CD4-positive, alpha-beta T cell treated with Interleukin-12 subunit alpha and Interleukin-12 subunit beta, for 1 hour (primary cell): Measurements from ENCODE around the gene CCDC88C.
"Not testable (repeated sequence)": the region's sequence is repeated elsewhere in the genome, so short reads cannot be mapped to it uniquely, and the experiment has no call there.

Experiments
- DNase-seq: peaks from one replicate; pipeline ENCODE4 v3.0.0-alpha.2; 2020

CCDC88C gene, protein sequence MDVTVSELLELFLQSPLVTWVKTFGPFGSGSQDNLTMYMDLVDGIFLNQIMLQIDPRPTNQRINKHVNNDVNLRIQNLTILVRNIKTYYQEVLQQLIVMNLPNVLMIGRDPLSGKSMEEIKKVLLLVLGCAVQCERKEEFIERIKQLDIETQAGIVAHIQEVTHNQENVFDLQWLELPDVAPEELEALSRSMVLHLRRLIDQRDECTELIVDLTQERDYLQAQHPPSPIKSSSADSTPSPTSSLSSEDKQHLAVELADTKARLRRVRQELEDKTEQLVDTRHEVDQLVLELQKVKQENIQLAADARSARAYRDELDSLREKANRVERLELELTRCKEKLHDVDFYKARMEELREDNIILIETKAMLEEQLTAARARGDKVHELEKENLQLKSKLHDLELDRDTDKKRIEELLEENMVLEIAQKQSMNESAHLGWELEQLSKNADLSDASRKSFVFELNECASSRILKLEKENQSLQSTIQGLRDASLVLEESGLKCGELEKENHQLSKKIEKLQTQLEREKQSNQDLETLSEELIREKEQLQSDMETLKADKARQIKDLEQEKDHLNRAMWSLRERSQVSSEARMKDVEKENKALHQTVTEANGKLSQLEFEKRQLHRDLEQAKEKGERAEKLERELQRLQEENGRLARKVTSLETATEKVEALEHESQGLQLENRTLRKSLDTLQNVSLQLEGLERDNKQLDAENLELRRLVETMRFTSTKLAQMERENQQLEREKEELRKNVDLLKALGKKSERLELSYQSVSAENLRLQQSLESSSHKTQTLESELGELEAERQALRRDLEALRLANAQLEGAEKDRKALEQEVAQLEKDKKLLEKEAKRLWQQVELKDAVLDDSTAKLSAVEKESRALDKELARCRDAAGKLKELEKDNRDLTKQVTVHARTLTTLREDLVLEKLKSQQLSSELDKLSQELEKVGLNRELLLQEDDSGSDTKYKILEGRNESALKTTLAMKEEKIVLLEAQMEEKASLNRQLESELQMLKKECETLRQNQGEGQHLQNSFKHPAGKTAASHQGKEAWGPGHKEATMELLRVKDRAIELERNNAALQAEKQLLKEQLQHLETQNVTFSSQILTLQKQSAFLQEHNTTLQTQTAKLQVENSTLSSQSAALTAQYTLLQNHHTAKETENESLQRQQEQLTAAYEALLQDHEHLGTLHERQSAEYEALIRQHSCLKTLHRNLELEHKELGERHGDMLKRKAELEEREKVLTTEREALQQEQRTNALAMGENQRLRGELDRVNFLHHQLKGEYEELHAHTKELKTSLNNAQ (N-terminal part only)

DNA sequence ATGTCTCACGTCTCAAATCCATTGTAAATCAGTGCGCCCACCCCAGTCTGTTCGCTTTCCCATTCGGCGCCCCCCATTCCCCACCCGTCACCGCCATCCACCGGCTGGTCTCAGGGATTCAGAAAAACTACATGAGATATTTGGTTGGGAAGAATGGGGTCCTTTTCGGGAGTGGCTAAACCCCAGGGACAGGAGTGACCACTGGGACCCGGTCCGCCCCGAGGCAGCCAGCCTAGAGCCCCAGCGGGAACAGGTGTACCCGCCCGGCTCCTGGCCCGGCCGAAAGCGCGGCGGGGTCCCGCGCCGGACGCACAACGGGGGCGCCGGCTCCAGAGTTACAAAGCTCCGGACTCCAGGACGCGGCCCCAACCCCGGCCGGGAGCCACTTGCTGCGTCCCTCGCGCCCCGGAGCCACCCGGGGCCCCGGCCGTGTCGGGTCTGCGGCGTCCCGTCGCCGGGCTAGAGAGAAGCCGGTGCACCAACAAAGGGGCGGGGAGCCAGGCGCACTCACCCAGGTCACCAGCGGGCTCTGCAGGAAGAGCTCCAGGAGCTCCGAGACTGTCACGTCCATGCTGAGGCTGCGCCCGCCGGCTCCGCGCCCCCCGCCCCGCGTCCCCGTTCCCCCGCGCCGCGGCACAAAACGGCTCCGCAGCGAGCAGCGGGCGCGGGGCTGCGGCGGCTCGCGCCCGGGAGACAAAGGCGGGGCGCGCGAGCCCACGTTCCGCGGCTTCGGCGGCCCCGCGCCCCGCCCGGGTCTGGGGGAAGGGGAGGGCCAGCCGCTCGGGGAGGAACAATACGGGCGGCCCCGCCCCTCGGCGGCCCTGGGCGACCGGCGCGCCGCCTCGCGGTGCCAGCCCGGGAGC, at the start of gene CCDC88C:
TSS of gene CCDC88C (minus strand) at position 701 of the 863 bp plus-strand sequence. CDS start at position 571, 130 bp downstream.
- DNase-seq = peak; percentile 80

DNA sequence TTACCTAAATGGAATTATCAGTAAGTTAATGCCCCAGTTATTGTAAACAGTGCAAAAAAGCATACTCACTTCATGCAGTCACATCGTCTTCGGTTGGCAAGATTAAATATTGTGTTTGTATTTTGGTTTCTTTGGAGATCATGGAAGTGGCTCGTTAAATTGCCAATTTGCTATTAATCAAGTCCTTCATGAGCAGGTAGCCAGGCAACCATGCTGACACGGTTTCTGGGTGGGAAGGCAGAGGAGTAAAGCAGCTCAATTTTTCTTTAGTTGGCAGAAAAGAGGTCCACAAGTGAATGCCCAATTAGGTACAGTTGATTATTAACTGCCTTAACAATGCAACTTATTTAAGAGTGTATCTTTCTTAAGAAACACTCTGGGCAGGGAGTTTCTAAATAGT, 48.6 kb upstream of the CCDC88C start:
- DNase-seq = no peak

GRCh38 chr14:91464615-91465205, 47.1 kb upstream of the CCDC88C start:
- DNase-seq = no peak

DNA sequence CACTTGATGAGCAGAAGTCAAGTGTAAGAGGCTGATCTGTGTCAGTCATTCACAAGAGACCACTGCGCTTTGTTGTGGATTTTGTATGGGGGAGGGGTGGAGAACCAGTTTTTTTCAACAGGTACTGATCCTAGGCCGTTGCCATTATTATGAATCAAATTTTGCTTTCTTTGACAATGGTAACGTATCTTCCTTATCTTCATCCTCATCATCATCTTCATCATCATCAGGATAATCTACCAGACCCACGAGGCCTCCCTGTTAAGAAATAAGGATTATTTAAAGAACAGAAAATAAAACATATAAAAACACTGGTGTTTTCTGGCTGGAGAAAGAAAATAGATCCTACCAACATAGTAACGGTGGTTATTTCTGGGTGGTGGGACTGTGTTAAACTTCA, 41.0 kb upstream of the CCDC88C start:
- DNase-seq = no peak

DNA sequence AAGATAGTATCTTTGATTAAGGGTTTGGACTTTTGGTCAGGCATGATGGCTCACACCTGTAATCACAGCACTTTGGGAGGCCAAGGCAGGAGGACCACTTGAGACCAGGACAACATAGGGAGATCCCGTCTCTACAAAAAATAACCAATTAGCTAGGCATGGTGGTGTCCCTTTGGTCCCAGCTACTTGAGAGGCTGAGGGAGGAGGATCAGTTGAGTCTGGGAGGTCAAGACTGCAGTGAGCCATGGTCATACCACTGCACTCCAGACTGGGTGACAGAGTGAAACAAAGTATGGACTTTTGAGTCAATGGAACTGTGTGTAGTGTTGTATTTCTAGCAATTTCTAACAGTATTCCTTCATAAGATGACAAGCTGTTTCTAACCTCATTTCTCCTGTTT, 38.7 kb upstream of the CCDC88C start:
- DNase-seq = no peak

GRCh38 chr14:91454580-91454979, 37.0 kb upstream of the CCDC88C start:
- no peak for DNase-seq

- no peak for DNase-seq
Measured at GRCh38 chr14:91454155-91454554, 36.5 kb upstream of the CCDC88C start.

GRCh38 chr14:91453744-91454143, 36.1 kb upstream of the CCDC88C start:
- no peak for DNase-seq

- no peak for DNase-seq
Measured at GRCh38 chr14:91444335-91445020, 26.9 kb upstream of the CCDC88C start.

DNA sequence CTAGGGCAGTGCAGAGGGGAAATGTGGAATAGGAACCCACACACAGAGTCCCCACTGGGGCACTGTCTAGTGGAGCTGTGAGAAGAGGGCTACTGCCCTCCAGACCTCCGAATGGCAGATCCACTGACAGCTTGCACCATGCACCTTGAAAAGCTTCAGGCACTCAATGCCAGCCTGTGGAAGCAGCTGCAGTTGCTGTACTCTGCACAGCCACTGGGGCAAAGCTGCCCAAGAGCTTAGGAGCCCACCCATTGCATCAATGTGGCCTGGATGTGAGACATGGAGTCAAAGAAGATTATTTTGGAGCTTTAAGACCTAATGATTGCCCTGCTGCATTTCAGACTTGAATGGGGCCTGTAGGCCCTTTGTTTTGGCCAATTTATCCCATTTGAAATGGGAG, 21.7 kb upstream of the CCDC88C start:
- DNase-seq = no peak

DNA sequence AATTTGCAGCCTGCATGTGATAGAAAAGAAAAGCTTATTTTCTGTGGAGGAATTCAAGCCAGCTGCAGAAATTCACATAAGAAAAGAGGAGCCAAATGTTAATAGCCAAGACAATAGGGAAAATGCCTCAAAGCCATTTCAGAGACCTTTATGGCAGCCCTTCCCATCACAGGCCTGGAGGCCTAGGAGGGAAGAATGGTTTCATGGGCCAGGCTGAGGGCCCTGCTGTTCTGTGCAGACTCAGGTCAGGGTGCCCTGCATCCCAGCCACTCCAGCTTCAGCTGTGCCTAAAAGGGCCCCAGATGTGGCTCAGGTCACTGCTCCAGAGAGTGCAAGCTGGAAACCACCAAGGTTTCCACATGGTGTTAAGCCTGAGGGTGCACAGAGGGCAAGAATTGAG, 21.2 kb upstream of the CCDC88C start:
- DNase-seq = no peak

- DNase-seq = not testable (repeated sequence)
Measured at GRCh38 chr14:91436266-91436665, 18.6 kb upstream of the CCDC88C start.

DNA sequence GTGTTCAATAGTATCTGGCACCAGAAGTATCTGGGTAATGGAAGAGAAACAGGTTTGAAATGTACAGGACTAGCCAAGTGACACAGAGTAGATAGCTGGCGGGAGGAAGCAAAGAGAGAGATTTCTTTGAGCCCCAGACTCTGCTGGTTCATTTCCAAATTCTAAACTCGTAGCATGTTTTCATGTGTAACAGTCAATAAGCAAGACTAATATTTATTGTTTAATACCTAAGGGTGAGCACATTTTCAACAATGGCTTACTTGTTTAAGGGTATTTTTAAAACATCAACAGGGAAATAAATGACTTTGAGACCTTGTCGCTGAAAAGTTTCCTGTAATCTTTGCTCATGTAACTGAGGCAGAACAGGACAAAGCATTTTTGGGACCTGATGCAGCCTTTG, 11.8 kb upstream of the CCDC88C start:
- no peak for DNase-seq

- DNase-seq = not testable (repeated sequence)
Measured at GRCh38 chr14:91428931-91429330, 11.3 kb upstream of the CCDC88C start.

GRCh38 chr14:91425531-91425944, 7.9 kb upstream of the CCDC88C start:
- not testable (repeated sequence) for DNase-seq

DNA sequence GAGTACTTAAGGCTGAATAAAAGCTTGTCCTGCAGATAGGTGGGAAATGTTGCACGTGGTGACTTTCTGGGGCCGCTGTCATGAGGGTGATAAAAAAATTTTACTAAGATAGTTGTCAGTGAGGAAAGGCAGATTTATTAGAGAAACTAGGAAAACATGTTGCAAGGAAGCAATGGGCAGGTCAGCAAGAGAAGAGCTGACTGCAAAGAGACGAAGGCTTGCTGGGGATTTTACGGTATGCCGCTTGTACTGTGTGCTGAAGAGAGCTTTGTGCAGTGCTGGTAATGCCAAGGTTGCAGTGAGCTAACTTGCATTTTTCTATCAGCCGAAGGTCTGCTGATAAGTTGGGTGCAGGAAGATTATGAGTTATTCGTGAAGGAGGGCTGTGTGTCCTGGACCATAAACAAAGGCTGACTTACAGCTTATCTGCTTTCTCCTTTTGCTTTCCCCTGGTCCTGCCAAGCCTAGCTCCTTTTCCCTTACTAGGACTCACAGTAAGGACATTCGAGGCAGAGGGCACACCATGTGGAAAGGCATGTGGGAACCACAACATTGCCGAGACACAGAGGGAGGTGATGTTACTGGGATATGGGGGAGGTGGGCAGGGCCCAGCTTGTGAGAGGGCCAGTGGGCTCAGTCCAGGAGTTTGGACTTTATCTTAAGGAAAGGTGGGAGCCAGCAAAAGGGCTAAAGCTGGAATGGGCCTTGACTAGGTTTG, 7.4 kb upstream of the CCDC88C start:
- no peak for DNase-seq

DNA sequence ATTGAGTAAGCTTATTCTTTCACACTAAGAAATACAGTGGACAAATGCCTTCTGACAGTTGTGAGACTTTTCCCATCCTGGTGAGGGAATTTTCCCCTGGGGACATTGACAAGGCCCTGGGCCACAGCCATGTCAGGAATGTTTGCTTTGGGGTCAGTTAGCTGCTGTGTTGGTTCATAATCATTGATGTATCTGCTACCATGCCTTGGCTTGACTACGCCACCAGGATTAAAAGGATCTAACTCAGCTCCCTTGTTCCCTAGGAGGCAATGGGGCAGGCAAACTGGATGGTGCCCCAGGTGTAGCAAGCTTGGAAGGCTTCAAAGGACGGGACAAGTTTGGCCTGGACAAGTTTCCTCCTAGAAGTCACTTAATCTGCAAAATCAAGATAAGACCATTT, 3.1 kb upstream of the CCDC88C start:
- DNase-seq = no peak

- DNase-seq = no peak
Measured at GRCh38 chr14:91419451-91419850, 1.8 kb upstream of the CCDC88C start.

DNA sequence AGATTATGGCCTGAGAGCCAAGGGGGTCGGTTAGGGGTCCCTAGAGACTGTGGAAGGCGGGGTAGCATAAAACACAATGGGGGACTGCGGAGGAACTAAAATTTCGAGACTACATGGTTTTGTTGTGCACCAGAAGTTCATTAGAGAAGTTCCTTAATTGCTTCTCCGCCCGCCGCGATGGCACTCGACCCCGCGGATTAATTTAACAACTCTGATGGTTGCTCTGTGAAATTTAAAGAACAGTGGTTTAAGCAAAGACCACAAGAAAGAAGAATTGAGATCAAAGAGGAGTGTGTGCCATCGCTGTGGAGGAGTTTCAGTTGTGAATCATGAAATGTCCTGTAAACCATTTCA, 1.4 kb upstream of the CCDC88C start:
- peak; percentile 76 for DNase-seq

DNA sequence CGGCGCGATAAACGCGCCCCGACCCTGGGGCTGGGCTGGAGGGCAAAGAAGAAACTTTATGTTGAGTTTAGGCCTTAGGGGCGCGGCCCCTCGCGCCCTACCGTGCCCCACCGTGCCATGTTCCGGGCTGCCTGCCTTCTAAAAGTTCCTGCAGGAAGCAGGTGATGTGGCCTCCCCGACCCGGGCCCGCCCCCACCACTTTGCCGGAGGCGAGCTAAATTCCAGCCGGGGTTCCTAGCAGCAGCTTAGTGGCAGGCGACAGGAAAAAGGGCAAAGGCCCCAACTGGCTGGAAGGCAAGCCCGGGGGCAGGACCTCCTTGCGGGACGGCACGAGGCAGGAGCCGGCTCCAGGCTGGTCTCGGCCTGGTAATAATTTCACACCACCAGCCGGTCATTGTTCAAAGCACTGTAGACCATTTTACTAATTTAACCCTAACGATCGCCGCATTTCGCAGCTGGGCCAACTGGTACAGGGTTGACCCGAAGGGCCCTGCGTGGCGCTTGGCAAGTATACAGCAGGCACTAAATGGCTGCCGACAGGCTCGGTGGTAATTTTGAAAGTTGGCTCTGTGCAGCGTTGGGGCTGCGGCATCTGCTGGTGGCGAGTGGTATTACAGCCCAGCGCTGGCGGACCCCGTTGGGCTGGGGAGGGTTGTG, 895 bp upstream of the CCDC88C start:
- DNase-seq = peak; percentile 86
